ENCODE data around the gene DACH1. TPM values are rescaled to one million over a fixed set of nuclear protein-coding genes. Genes with fewer than 3 reads are reported as not detected.

Gene DACH1
- total and polyA plus RNA-seq, 2 donors (not counting 3 experiments of a cell fraction or from before 2014, with no cell fraction given), result 8.6 to 28.3 TPM

DNA sequence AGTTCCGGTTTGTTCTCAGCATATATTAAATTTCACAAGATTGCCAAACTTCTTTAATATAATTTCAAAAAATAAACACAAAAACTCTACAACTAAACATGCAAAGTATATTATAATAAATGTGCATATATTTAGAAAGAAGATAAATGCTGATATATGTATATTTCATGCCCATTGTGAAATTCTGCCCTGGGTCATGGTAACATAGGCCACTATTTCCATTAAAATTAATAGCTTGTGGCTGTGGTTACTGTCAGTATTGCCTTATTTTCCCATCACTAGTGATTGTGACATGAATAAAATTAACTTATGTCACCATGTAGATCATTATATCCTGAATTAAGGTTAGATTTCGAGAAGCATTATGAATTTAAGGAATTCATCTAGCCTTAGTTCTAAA is 410.9 kb downstream of the DACH1 start:
- POLR2A ChIA-PET, result no interaction called here

More for the DNA sequence above, 410.9 kb downstream of the DACH1 start:
- no peak for FAIRE-seq
- TF ChIP-seq JUN (IDR thresholded peaks at IDR 0.05; ENCODE audit: borderline replicate concordance, insufficient read depth, insufficient read length, low read depth) (no peak), POLR2AphosphoS5 (IDR thresholded peaks at IDR 0.05; ENCODE audit: insufficient read depth, low read depth, low read length) (no peak), EZH2 (IDR thresholded peaks at IDR 0.05; ENCODE audit: borderline replicate concordance, low read depth, low read length, severe bottlenecking) (no peak), POLR2A (IDR thresholded peaks at IDR 0.05; ENCODE audit: low read depth, low read length) (no peak), GATA2 (IDR thresholded peaks at IDR 0.05; ENCODE audit: insufficient read depth, insufficient read length, low read depth, low read length) (no peak)
- TF ChIP-seq, protein P1, sequence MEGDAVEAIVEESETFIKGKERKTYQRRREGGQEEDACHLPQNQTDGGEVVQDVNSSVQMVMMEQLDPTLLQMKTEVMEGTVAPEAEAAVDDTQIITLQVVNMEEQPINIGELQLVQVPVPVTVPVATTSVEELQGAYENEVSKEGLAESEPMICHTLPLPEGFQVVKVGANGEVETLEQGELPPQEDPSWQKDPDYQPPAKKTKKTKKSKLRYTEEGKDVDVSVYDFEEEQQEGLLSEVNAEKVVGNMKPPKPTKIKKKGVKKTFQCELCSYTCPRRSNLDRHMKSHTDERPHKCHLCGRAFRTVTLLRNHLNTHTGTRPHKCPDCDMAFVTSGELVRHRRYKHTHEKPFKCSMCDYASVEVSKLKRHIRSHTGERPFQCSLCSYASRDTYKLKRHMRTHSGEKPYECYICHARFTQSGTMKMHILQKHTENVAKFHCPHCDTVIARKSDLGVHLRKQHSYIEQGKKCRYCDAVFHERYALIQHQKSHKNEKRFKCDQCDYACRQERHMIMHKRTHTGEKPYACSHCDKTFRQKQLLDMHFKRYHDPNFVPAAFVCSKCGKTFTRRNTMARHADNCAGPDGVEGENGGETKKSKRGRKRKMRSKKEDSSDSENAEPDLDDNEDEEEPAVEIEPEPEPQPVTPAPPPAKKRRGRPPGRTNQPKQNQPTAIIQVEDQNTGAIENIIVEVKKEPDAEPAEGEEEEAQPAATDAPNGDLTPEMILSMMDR (IDR thresholded peaks at IDR 0.05; ENCODE audit: extremely low read depth in 1 of 2, insufficient read depth in 1 of 2, low read depth in 1 of 2, low read length in 2 of 2), result no peak
- TF ChIP-seq, protein P2, sequence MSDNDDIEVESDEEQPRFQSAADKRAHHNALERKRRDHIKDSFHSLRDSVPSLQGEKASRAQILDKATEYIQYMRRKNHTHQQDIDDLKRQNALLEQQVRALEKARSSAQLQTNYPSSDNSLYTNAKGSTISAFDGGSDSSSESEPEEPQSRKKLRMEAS (IDR thresholded peaks at IDR 0.05; ENCODE audit: insufficient read depth, insufficient read length), result no peak
- no peaks in the 10 kb centered on the region for H3K79me2 ChIP-seq (ENCODE audit: control insufficient read depth, insufficient read depth, low read length)
- CTCF ChIA-PET, result no interaction called here
- no peak overlapping the region for H2AFZ ChIP-seq (ENCODE audit: low read depth, low read length)
- dilution Hi-C loops (cut with MboI; ENCODE audit: extremely low pct_ligation_motif_present, low sequenced_read_pairs) (no loop called here), intact Hi-C loops (cut with micrococcal nuclease) (no loop called here)
- H3K9ac ChIP-seq (replicated peaks; ENCODE audit: extremely low read depth, insufficient read depth, low read length), result no peak overlapping the region
- BruUV-seq (replicated peaks), result no TSS peak
- DNase-seq (ENCODE audit: low read depth, low spot score), result no peak
- no peak overlapping the region for H3K4me3 ChIP-seq (replicated peaks in 1 of 3; ENCODE audit: insufficient read depth in 1 of 3, low read depth in 1 of 3, low read length in 3 of 3)
- H3K9me3 ChIP-seq (replicated peaks; ENCODE audit: control insufficient read depth, insufficient read depth, low read length), result no peaks in the 10 kb centered on the region
- H4K20me1 ChIP-seq (replicated peaks; ENCODE audit: control insufficient read depth, extremely low read depth, insufficient read depth, low read length), result no peaks in the 10 kb centered on the region
- no peak overlapping the region for H3K27ac ChIP-seq (ENCODE audit: insufficient read depth, low read depth, low read length)
- H3K27me3 ChIP-seq (ENCODE audit: control insufficient read depth in 2 of 2, insufficient read depth in 2 of 2, low read length in 2 of 2), result no peaks in the 10 kb centered on the region
- H3K9me1 ChIP-seq (replicated peaks; ENCODE audit: control insufficient read depth, extremely low read depth, insufficient read depth, low read length), result no peaks in the 10 kb centered on the region
- no peaks in the 10 kb centered on the region for H3K4me1 ChIP-seq (ENCODE audit: control insufficient read depth, extremely low read depth, insufficient read depth, low read length)
- no peaks in the 10 kb centered on the region for H3K36me3 ChIP-seq (ENCODE audit: control insufficient read depth in 2 of 2, extremely low read depth in 1 of 2, insufficient read depth in 2 of 2, low read length in 2 of 2)
- H3K4me2 ChIP-seq (ENCODE audit: insufficient read depth, low read length), result no peak overlapping the region

Measured in endothelial cell of umbilical vein (primary cell).